ENCODE results near the gene ITK.

ITK gene

DNA sequence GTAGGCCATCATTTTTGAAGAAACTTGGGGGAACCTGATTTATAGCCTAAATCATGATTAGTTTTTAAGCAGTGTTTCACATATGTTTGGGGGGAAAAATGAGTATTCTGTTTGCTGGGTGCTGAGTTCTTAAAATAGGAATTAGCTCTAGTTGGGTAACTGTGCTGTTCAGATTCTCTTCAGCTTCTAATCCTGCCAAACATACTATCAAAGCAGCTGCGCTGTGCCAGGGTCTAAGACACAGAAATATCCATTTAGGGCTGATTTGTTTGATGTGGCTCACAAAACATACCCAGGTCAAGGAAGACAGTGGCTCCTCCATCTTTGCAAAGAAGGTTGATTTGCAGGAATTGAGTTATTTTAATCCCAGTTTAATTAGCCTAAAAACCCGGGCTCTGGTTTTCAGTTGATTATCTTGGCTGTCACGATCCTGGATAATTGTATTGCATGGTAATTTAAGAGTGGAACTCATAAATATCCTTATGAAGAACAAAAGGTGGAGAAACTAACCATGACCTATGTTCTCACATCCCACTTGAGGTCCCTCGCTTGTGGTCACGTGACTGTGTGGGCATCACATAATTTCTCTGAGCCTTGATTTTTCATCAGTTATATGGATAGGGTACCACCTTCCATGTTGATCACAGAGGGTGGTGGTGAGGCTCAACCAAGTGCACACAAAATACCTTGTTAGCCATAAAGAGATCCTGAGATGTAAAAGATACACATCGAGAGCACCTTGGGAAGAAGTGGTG is 104.0 kb downstream of the ITK start:
- TF ChIP-seq, protein P1, sequence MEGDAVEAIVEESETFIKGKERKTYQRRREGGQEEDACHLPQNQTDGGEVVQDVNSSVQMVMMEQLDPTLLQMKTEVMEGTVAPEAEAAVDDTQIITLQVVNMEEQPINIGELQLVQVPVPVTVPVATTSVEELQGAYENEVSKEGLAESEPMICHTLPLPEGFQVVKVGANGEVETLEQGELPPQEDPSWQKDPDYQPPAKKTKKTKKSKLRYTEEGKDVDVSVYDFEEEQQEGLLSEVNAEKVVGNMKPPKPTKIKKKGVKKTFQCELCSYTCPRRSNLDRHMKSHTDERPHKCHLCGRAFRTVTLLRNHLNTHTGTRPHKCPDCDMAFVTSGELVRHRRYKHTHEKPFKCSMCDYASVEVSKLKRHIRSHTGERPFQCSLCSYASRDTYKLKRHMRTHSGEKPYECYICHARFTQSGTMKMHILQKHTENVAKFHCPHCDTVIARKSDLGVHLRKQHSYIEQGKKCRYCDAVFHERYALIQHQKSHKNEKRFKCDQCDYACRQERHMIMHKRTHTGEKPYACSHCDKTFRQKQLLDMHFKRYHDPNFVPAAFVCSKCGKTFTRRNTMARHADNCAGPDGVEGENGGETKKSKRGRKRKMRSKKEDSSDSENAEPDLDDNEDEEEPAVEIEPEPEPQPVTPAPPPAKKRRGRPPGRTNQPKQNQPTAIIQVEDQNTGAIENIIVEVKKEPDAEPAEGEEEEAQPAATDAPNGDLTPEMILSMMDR (IDR thresholded peaks at IDR 0.05; ENCODE audit: extremely low read depth, missing control alignments) = no peak
- DNase-seq (ENCODE audit: low spot score) = no peak

DNA sequence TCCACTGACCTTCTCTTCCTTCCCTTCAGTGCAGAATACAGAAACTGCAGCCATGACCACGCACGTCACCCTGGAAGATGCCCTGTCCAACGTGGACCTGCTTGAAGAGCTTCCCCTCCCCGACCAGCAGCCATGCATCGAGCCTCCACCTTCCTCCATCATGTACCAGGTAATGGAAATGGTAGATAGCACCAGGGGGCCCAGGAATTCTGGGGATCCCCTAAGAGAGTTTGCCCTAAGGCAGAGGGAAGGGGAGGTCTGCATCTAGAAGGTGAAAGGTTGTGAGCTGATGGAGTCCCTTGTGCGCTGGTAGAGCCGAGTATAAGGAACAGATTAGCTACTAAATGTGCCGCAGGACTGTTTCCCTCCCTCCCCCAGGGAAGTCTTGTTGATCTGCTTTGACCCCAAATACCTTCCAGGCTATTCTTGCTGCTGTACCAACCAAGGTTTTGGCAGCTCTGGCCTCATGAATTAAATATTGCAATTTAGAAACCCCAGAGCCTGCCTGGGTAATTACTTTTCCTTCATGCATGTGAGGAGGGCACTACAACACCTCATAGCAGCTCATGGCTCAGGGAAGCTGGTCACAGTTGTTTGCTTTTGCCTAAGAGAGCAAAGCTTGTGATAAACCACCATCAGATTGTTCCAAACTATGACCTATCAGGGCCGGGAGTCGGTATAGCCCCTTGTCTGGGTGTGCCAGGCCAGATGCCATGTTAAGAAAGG is 104.8 kb downstream of the ITK start:
- TF ChIP-seq, protein P1 (IDR thresholded peaks at IDR 0.05; ENCODE audit: extremely low read depth, missing control alignments) = no peak
- no peak for DNase-seq (ENCODE audit: low spot score)

DNA sequence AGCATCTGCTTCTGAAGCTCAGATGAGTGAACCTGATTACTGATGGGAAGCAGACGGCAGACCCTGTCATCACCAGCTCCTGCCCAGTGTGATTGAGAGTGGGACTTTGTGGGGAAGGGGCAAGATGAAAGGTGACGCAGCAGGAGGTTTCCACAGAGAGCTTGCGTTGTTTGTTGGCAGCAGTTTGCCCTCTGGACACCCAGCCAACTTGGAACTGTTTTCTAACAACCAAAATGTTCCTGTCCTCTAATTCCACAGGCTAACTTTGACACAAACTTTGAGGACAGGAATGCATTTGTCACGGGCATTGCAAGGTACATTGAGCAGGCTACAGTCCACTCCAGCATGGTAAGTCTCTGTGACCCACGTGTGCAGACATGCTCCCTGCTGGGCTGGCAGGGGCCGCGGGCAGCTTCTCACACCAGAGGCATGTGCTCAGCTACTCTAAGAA is 106.1 kb downstream of the ITK start:
- TF ChIP-seq, protein P1 (IDR thresholded peaks at IDR 0.05; ENCODE audit: extremely low read depth, missing control alignments) = no peak
- no peak for DNase-seq (ENCODE audit: low spot score)

DNA sequence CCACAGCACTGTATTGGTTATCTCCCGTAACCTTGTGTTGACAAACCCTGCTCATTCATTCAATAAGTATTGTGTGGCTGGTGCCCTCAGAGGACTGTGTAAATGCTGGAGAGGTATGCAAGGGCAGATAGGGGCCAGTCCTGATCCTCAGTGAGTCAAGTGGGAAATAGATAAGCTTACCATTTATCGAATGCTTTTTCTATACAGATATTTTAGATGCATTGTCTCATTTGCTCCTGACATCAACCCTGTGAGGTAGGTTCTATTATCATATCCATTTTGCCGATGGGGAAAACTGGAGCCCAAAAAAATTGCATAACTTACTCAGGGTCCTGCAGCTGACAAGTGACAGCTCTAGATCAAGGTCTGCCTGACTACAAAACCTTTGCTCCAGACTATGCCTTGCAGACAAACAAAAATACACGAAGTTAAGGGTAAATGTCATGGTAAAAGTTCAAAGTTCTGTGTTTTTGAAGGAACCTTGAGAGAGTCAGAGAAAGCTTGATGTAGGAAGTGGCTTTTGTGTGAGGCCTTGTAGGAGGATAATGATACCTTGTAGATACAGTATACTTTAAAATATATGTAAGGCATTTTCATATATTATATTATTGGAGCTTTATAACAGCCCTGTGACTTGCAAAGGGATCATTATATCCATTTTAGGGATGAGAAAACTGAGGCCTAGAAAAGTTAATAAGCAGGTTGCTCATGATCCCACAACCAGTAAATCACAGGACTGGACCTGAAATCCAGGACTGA is 107.9 kb downstream of the ITK start:
- no peak for DNase-seq (ENCODE audit: low spot score)
- TF ChIP-seq, protein P1 (IDR thresholded peaks at IDR 0.05; ENCODE audit: extremely low read depth, missing control alignments) = no peak

DNA sequence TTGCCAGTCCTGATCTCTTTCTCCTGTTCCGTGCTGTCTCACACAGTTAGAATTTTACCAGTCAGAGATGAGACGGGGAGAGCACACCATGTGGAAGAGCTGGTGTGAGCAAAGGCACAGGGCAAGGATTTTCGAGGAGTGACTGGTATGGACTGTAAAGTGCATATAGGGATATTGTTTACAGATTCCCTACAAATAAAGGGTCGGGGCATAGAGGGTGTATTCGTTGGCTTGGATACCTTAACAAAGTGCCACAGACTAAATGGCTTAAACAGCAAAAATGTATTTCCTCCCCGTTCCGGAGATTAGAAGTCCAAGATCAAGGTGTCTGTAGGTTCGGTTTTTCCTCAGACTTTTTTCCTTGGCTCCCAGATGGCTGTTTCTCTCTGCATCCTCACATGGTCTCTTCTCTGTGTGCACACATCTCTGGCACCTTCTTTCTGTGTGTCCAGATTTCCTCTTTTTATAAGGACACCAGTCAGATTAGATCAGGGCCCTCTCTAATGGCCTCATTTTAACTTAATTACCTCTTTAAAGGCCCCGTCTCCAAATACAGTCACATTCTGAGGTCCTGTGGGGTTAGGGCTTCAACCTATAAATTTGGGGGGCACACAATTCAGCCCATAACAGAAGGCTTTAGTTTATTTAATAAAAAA is 108.7 kb downstream of the ITK start:
- TF ChIP-seq, protein P1 (IDR thresholded peaks at IDR 0.05; ENCODE audit: extremely low read depth, missing control alignments) = no peak

DNA sequence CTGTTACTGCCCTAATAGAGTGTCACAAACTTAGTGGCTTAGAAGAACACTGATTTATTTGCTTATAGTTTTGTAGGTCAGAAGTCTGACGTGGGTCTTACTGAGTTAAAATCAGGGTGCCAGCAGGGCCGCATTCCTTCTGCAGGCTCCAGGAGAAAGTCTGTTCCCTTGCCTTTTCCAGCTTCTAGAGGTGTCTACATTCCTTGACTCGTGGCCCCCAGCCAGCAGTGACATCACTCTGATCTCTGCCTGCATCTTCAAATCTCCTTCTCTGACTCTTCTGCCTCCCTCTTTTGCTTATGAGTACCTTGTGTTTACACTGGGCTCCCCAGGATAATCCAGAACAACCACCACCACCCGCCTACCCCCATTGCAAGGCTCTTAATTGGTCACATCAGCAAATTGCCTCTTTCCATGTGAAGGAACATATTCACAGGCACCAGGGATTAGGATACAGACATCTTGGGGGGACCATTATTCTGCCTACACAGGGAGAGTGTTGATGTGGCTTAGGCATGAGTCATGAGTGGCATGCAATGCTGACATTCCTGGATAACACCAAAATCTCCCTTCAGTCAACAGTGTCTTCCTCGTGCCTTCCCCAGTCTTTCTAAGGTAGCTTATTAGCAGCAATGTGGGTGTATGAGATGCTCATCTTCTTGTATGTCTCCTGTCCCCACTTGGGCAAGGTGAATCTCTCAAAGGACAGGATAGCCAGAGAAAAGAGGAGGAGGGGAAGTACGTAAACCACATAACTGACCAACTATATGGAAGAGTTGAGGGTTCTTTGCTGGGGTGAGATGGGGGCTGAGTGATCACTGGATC is 109.7 kb downstream of the ITK start:
- DNase-seq (ENCODE audit: low spot score) = no peak
- TF ChIP-seq, protein P1 (IDR thresholded peaks at IDR 0.05; ENCODE audit: extremely low read depth, missing control alignments) = no peak

More for the DNA sequence above, 108.7 kb downstream of the ITK start:
- no peak for DNase-seq (ENCODE audit: low spot score)
